HepG2 (cell line): ENCODE results near the gene XPO5. TPM values are rescaled to one million over a fixed set of nuclear protein-coding genes. Genes with fewer than 3 reads are reported as not detected.

Source experiments
- CEBPZ ChIP-seq: IDR thresholded peaks from 2 replicates; pipeline ENCODE4 v1.6.1; 2012; ENCODE audit warnings: low read length, improper control_type of control experiment
- MTA1 ChIP-seq: sonication (generic); formaldehyde crosslinking; IDR thresholded peaks from 2 replicates; pipeline ENCODE4 v1.4.0; 2020; ENCODE audit warnings: missing genetic modification reagents, mild to moderate bottlenecking, borderline replicate concordance
- POLR2G ChIP-seq: fragments of 200-400 bp; formaldehyde crosslinking; IDR thresholded peaks from 2 replicates; pipeline ENCODE4 v1.6.1; 2018; ENCODE audit warnings: mild to moderate bottlenecking, low read depth, low read length, moderate library complexity
- RXRB ChIP-seq: IDR thresholded peaks from 2 replicates; pipeline ENCODE4 v1.6.1; 2016; ENCODE audit warnings: borderline replicate concordance, missing genetic modification reagents, missing compliant biosample characterization
- SALL1 ChIP-seq: sonication (generic); formaldehyde crosslinking; IDR thresholded peaks from 2 replicates; pipeline ENCODE4 v1.8.0; 2022; ENCODE audit warnings: mild to moderate bottlenecking, missing genetic modification reagents
- SRY ChIP-seq: sonication (generic); formaldehyde crosslinking; IDR thresholded peaks from 2 replicates; pipeline ENCODE4 v1.8.0; 2022; ENCODE audit warnings: mild to moderate bottlenecking, missing genetic modification reagents
- ZMYM4 ChIP-seq: sonication (generic); formaldehyde crosslinking; IDR thresholded peaks from 2 replicates; pipeline ENCODE4 v1.8.1; 2023; ENCODE audit warnings: mild to moderate bottlenecking, missing genetic modification reagents
- ZNF275 ChIP-seq: sonication (generic); formaldehyde crosslinking; IDR thresholded peaks from 2 replicates; pipeline ENCODE4 v1.8.0; 2022; ENCODE audit warnings: missing genetic modification reagents, mild to moderate bottlenecking, inconsistent platforms, borderline replicate concordance
- ZNF343 ChIP-seq: sonication (generic); formaldehyde crosslinking; IDR thresholded peaks from 2 replicates; pipeline ENCODE4 v1.4.0; 2020; ENCODE audit warnings: mild to moderate bottlenecking, missing genetic modification reagents
- polyA plus RNA-seq, 8 experiments: library from polyadenylated mRNA; depleted of rRNA in 3 of 8; stranded (reverse) in 7 of 8; unstranded in 1 of 8; fragments of >200 nt; fragmentation: Illumina TruSeq in 4 of 8; extraction: Trizol in 4 of 8; gene quantifications; 2 replicates each; pipeline versions ENCODE4 v1.2.1 to v1.2.3, GENCODE V29; 2011 to 2016; ENCODE audit warnings: low read depth in 4 of 8, missing spikeins in 1 of 8, mixed read lengths in 1 of 8; ENCODE audit not compliant: insufficient read depth in 1 of 8
- total RNA-seq, 5 experiments: library from RNA; depleted of rRNA; stranded (reverse); fragments of >200 nt; fragmentation: Illumina TruSeq; extraction: Trizol; gene quantifications; 2 replicates each; pipeline ENCODE4 v1.2.3, GENCODE V29; 2016; ENCODE audit warnings: low read depth in 1 of 5
- TF ChIP-seq, protein P1 (sequence below): sonication (generic); formaldehyde crosslinking; IDR thresholded peaks from 2 replicates; pipeline ENCODE4 v1.4.0; 2020; ENCODE audit warnings: missing genetic modification reagents, borderline replicate concordance
- TF ChIP-seq, protein P2 (sequence below), 2 experiments: sonication (generic) in 1 of 2; formaldehyde crosslinking in 1 of 2; IDR thresholded peaks; 2 replicates each; pipeline versions ENCODE4 v1.6.1 to v1.9.0; 2014 to 2022; ENCODE audit warnings: antibody characterized with exemption in 1 of 2, borderline replicate concordance in 1 of 2, inconsistent platforms in 1 of 2, low read depth in 1 of 2, missing genetic modification reagents in 1 of 2

XPO5 gene
- total and polyA plus RNA-seq, 2 of the 13 experiments (the other 11 are each of a cell fraction or from before 2014, with no cell fraction given), result 52.2 to 68.0 TPM

GRCh38 chr6:43510827-43511163, 65.0 kb downstream of the XPO5 start (continued):
- peak; percentile 9; the same call in 1 of the 2 replicates for TF ChIP-seq POLR2G
- TF ChIP-seq ZMYM4 (CRISPR knock-in tag), result no peak
- TF ChIP-seq ZNF275 (CRISPR knock-in tag), result no peak
- no peak for TF ChIP-seq CEBPZ
- TF ChIP-seq, protein P1, sequence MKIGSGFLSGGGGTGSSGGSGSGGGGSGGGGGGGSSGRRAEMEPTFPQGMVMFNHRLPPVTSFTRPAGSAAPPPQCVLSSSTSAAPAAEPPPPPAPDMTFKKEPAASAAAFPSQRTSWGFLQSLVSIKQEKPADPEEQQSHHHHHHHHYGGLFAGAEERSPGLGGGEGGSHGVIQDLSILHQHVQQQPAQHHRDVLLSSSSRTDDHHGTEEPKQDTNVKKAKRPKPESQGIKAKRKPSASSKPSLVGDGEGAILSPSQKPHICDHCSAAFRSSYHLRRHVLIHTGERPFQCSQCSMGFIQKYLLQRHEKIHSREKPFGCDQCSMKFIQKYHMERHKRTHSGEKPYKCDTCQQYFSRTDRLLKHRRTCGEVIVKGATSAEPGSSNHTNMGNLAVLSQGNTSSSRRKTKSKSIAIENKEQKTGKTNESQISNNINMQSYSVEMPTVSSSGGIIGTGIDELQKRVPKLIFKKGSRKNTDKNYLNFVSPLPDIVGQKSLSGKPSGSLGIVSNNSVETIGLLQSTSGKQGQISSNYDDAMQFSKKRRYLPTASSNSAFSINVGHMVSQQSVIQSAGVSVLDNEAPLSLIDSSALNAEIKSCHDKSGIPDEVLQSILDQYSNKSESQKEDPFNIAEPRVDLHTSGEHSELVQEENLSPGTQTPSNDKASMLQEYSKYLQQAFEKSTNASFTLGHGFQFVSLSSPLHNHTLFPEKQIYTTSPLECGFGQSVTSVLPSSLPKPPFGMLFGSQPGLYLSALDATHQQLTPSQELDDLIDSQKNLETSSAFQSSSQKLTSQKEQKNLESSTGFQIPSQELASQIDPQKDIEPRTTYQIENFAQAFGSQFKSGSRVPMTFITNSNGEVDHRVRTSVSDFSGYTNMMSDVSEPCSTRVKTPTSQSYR (CRISPR knock-in tag), result peak; percentile 10; the same call in 1 of the 2 replicates
- TF ChIP-seq SALL1, result no peak
- 0 out of 2 replicates have a peak, but pooled peaks have one; percentile 1 for TF ChIP-seq MTA1 (CRISPR knock-in tag)
- 0 out of 2 replicates have a peak, but pooled peaks have one; percentile 2 for TF ChIP-seq SRY (CRISPR knock-in tag)
- TF ChIP-seq, protein P2, sequence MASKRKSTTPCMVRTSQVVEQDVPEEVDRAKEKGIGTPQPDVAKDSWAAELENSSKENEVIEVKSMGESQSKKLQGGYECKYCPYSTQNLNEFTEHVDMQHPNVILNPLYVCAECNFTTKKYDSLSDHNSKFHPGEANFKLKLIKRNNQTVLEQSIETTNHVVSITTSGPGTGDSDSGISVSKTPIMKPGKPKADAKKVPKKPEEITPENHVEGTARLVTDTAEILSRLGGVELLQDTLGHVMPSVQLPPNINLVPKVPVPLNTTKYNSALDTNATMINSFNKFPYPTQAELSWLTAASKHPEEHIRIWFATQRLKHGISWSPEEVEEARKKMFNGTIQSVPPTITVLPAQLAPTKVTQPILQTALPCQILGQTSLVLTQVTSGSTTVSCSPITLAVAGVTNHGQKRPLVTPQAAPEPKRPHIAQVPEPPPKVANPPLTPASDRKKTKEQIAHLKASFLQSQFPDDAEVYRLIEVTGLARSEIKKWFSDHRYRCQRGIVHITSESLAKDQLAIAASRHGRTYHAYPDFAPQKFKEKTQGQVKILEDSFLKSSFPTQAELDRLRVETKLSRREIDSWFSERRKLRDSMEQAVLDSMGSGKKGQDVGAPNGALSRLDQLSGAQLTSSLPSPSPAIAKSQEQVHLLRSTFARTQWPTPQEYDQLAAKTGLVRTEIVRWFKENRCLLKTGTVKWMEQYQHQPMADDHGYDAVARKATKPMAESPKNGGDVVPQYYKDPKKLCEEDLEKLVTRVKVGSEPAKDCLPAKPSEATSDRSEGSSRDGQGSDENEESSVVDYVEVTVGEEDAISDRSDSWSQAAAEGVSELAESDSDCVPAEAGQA (IDR thresholded peaks at IDR 0.05; ENCODE audit: low read depth), result peak; percentile 72; the same call in 1 of the 2 replicates
- TF ChIP-seq, protein P2 (CRISPR knock-in tag; IDR thresholded peaks at IDR 0.05; ENCODE audit: borderline replicate concordance), result no peak
- TF ChIP-seq ZNF343, result 0 out of 2 replicates have a peak, but pooled peaks have one; percentile 63
- no peak for TF ChIP-seq RXRB (CRISPR knock-in tag)
